EL (cell line): Measurements from ENCODE around the gene MKNK1.

Experiments
- DNase-seq: peaks from one replicate; pipeline ENCODE4 v3.0.0-alpha.2; 2016

Gene MKNK1

GRCh38 chr1:46595127-46595526 lies 8.9 kb downstream of the MKNK1 start:
- DNase-seq: no peak

GRCh38 chr1:46594063-46594462 lies 10.0 kb downstream of the MKNK1 start:
- no peak for DNase-seq

- DNase-seq: no peak
Observed at GRCh38 chr1:46592823-46593222, 11.2 kb downstream of the MKNK1 start.

GRCh38 chr1:46589529-46589928 lies 14.5 kb downstream of the MKNK1 start:
- no peak for DNase-seq

GRCh38 chr1:46587069-46587468 lies 17.0 kb downstream of the MKNK1 start:
- DNase-seq: no peak

GRCh38 chr1:46585312-46585938 lies 18.6 kb downstream of the MKNK1 start:
- DNase-seq: no peak

GRCh38 chr1:46583494-46583893 lies 20.6 kb downstream of the MKNK1 start:
- DNase-seq: no peak

- no peak for DNase-seq
Observed at GRCh38 chr1:46582972-46583371, 21.1 kb downstream of the MKNK1 start.

- no peak for DNase-seq
Observed at GRCh38 chr1:46581681-46582455, 22.2 kb downstream of the MKNK1 start.

GRCh38 chr1:46580140-46580903 lies 23.7 kb downstream of the MKNK1 start:
- peak; percentile 6 for DNase-seq

- no peak for DNase-seq
Observed at GRCh38 chr1:46577671-46578070, 26.4 kb downstream of the MKNK1 start.

GRCh38 chr1:46576596-46576995 lies 27.5 kb downstream of the MKNK1 start:
- no peak for DNase-seq

GRCh38 chr1:46575778-46576177 lies 28.3 kb downstream of the MKNK1 start:
- DNase-seq: no peak

GRCh38 chr1:46575300-46575699 lies 28.8 kb downstream of the MKNK1 start:
- DNase-seq: no peak

- no peak for DNase-seq
Observed at GRCh38 chr1:46571691-46572225, 32.3 kb downstream of the MKNK1 start.

GRCh38 chr1:46569884-46570725 lies 34.0 kb downstream of the MKNK1 start:
- DNase-seq: no peak

- no peak for DNase-seq
Observed at GRCh38 chr1:46569116-46569515, 35.0 kb downstream of the MKNK1 start.

GRCh38 chr1:46568461-46568891 lies 35.6 kb downstream of the MKNK1 start:
- DNase-seq: no peak

- DNase-seq: no peak
Observed at GRCh38 chr1:46563341-46563740, 40.7 kb downstream of the MKNK1 start.

- DNase-seq: no peak
Observed at GRCh38 chr1:46562498-46562897, 41.6 kb downstream of the MKNK1 start.

GRCh38 chr1:46558966-46559365 lies 45.1 kb downstream of the MKNK1 start:
- no peak for DNase-seq

GRCh38 chr1:46558141-46558963 lies 45.7 kb downstream of the MKNK1 start:
- DNase-seq: no peak
